Tibial nerve (tissue), 4 donors: Measurements from ENCODE around the gene APOA1.

ENCODE experiments used
- EP300 ChIP-seq, 2 donors: sonication (generic); formaldehyde crosslinking; IDR thresholded peaks; one replicate each; pipeline ENCODE4 v1.6.1; 2017; ENCODE audit warnings: antibody characterized with exemption in 2 of 2, mild to moderate bottlenecking in 1 of 2
- TF ChIP-seq, protein P1 (sequence below), 5 experiments: fragments of 200-600 bp in 3 of 5; fragments of 450-650 bp in 2 of 5; sonication (generic) in 3 of 5; IDR thresholded peaks; one replicate each; pipeline ENCODE4 v1.5.1; 2016 to 2019; ENCODE audit warnings: antibody characterized with exemption in 5 of 5, mild to moderate bottlenecking in 3 of 5, moderate library complexity in 2 of 5

DNA sequence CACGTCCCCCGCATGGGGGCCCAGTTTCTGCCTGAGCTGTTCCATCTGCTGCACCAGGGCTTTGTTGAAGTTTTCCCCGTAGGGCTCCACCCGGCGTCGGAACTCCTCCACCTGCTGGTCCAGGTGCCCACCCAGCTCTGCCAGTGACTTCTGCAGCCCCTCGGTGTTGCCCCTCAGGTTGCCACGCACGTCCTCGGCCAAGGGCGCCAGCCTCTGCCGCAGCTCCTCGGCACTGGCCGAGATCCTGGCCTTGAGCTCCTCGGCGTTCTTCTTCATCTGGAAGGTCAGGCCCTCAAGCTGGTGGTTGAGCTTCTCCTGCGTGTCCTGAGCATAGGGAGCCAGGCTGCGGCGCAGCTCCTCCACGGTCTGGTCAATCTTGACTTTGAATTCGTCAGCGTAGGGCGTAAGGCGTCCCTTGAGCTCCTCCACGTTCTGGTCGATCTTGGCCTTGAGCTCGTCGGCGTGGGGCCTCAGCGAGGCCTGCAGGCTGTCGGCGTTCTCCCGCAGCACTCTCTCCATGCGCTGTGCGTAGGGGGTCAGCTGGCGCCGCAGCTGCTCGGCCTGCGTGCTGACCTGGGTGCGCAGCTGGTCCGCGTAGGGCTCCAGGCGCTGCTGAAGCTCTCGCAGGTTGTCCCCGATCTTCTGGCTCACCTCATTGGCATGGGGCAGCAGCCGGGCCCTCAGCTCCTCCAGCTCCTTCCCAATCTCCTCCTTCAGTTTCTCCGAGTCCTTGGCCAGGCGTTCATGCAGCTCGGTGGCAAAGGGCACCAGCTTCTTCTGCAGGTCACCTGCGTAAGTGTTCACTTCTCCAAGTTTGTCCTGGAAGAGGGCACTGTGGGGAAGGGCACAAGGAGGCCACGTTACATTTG is 16.1 kb downstream of the APOA1 start:
- TF ChIP-seq, protein P1, sequence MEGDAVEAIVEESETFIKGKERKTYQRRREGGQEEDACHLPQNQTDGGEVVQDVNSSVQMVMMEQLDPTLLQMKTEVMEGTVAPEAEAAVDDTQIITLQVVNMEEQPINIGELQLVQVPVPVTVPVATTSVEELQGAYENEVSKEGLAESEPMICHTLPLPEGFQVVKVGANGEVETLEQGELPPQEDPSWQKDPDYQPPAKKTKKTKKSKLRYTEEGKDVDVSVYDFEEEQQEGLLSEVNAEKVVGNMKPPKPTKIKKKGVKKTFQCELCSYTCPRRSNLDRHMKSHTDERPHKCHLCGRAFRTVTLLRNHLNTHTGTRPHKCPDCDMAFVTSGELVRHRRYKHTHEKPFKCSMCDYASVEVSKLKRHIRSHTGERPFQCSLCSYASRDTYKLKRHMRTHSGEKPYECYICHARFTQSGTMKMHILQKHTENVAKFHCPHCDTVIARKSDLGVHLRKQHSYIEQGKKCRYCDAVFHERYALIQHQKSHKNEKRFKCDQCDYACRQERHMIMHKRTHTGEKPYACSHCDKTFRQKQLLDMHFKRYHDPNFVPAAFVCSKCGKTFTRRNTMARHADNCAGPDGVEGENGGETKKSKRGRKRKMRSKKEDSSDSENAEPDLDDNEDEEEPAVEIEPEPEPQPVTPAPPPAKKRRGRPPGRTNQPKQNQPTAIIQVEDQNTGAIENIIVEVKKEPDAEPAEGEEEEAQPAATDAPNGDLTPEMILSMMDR (IDR thresholded peaks at IDR 0.05): no peak
- no peak for TF ChIP-seq EP300 (IDR thresholded peaks at IDR 0.05)
